T-helper 1 cell treated with Interleukin-12 subunit alpha and Interleukin-12 subunit beta and Interleukin-4 antibody, amounts not matched to agents 30 ng/mL and 1 ng/mL, for 36 hours (primary cell): ENCODE measurements around the gene XBP1. TPM values are rescaled to one million over a fixed set of nuclear protein-coding genes. Genes with fewer than 3 reads are reported as not detected.
"Not testable (repeated sequence)": the region's sequence is repeated elsewhere in the genome, so short reads cannot be mapped to it uniquely, and the experiment has no call there.

Experiments
- intact Hi-C: fragments of 100-400 bp; cut with micrococcal nuclease; formaldehyde crosslinking; loops from one replicate; pipeline ENCODE4 v1.15.1; 2024
- total RNA-seq: library from RNA; stranded (reverse); gene quantifications from 2 replicates; pipeline ENCODE4 v1.2.3, GENCODE V29; 2022

XBP1 gene
- total RNA-seq: 382 and 388 TPM in 2 replicates

GRCh38 chr22:28800308-28801041, at the start of gene XBP1:
XBP1 (minus strand) TSS chr22:28800569.
- intact Hi-C loops: no loop called here

- intact Hi-C loops: loop anchor here (5.0 kb wide), 1 partner anchor 315 kb away; no protein-coding TSS in a partner anchor
Measured at GRCh38 chr22:28846994-28847393, 46.6 kb upstream of the XBP1 start.

- intact Hi-C loops: not testable (repeated sequence)
Measured at GRCh38 chr22:28844277-28844676, 43.9 kb upstream of the XBP1 start.

GRCh38 chr22:28843633-28844032, 43.3 kb upstream of the XBP1 start:
- intact Hi-C loops: no loop called here

- intact Hi-C loops: no loop called here
Measured at GRCh38 chr22:28841111-28841510, 40.7 kb upstream of the XBP1 start.

GRCh38 chr22:28838971-28839370, 38.6 kb upstream of the XBP1 start:
- intact Hi-C loops: no loop called here

- intact Hi-C loops: no loop called here
Measured at GRCh38 chr22:28837640-28838039, 37.3 kb upstream of the XBP1 start.

GRCh38 chr22:28835630-28836189, 35.3 kb upstream of the XBP1 start:
- intact Hi-C loops: no loop called here

- intact Hi-C loops: no loop called here
Measured at GRCh38 chr22:28833276-28833923, 33.0 kb upstream of the XBP1 start.

GRCh38 chr22:28832731-28833130, 32.4 kb upstream of the XBP1 start:
- intact Hi-C loops: no loop called here

GRCh38 chr22:28831140-28832072, 31.0 kb upstream of the XBP1 start:
- intact Hi-C loops: no loop called here

- intact Hi-C loops: no loop called here
Measured at GRCh38 chr22:28830441-28830840, 30.1 kb upstream of the XBP1 start.

- intact Hi-C loops: loop anchor here (1.0 kb wide), 7 partner anchors 30 to 229 kb away; partner anchors contain the start of genes HSCB and ZNRF3
Measured at GRCh38 chr22:28829358-28830181, 29.2 kb upstream of the XBP1 start.

GRCh38 chr22:28826921-28827320, 26.6 kb upstream of the XBP1 start:
- intact Hi-C loops: no loop called here

- intact Hi-C loops: not testable (repeated sequence)
Measured at GRCh38 chr22:28826430-28826829, 26.1 kb upstream of the XBP1 start.

GRCh38 chr22:28824455-28824854, 24.1 kb upstream of the XBP1 start:
- intact Hi-C loops: not testable (repeated sequence)

- intact Hi-C loops: loop anchor here (1.0 kb wide), 4 partner anchors 11 to 149 kb away; partner anchors contain the start of gene CHEK2
Measured at GRCh38 chr22:28822930-28823551, 22.7 kb upstream of the XBP1 start.

GRCh38 chr22:28821452-28821851, 21.1 kb upstream of the XBP1 start:
- intact Hi-C loops: no loop called here

GRCh38 chr22:28820885-28821284, 20.5 kb upstream of the XBP1 start:
- intact Hi-C loops: no loop called here
